Measurements from ENCODE around the gene CSMD2.

DNA sequence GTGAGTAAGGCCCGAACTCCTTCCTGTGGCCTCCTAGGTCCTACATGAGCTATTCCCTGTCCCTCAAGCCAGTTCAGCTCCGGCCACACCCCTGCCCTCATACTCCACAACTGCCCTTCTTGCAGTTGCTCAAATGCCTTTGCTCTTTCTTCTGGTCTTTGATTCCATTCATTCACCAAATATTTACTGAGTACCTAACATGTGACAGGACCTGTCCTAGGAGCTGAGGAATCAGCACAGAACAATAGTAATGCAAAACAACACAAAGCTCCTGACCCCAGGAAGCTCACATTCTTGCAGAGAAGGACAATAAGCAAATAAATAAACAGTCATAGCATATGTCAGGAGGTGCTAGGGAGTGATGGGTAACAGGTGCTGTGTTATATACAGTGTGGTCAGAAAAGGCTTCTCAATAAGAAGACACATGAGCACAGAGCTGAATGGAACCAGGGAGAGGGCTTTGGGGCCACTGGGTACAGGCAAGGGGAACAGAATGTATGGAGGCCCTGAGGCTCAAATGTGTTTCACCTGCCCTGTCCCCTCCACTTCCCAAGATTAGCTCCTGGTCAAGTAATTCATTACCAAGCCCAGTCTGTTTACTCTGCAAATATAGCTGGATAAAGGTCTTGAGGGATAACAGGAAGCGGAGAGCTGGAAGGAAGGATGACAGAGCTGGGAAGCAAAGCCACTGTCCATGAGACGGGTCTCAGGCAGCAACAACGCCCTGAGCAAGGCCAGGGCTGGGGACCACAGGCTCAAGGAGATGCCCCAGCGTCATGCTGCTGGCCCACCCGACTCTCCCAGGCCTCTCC is 145.1 kb downstream of the CSMD2 start:
- TF ChIP-seq SIN3A (IDR thresholded peaks at IDR 0.05; ENCODE audit: borderline replicate concordance, insufficient read depth, low read length) (no peak), POLR2AphosphoS5 (IDR thresholded peaks at IDR 0.05; ENCODE audit: low read depth, low read length) (no peak), FOXP2 (optimal IDR thresholded peaks at IDR 0.05; ENCODE audit: borderline replicate concordance, extremely low read depth, extremely low read length, insufficient read depth) (no peak)

Data from PFSK-1 (cell line).